ENCODE measurements around the gene TIAL1. TPM values are rescaled to one million over a fixed set of nuclear protein-coding genes. Genes with fewer than 3 reads are reported as not detected.
A peak's percentile ranks its signal among the peaks of the same experiment; 100 is the strongest.

Gene TIAL1
- total and polyA plus RNA-seq, 2 of the 13 experiments (the other 11 are each of a cell fraction or from before 2014, with no cell fraction given): 31.5 to 148 TPM

DNA sequence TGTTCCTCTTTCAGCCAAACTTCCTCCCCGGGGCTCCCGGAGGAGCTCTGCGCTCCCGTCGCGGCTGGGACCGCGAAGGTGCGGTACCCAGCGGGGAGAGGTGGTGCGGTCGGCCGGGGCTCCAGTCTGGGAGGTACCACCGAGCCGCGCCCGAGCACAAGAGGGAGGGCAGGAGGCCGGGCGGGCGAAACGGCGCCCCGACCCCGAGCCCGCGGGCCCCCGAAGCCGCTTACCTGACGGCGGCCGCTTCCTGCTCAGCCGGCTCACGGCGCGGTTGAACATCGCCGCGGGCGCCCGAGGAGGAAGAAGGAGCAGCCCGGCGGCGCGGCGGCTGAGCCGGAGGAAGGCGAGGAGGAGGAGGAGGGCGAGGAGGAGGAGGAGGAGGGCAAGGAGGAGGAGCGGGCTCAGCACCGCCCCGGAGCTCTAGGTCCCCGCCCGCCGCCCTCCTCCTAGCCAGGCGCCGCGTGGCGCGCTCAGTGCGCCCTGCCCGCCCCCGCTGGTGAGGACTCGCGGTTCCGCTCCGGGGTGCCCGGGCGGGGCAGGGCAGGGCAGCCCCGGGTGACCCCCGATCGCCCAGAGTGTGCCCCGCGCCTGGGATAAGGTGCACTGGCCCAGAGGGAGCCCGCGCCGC lies 54.3 kb downstream of the TIAL1 start, which contains the start of gene RGS10 (continued):
- TF ChIP-seq SUZ12 (IDR thresholded peaks at IDR 0.05; ENCODE audit: low read depth, low read length) (no peak), TOE1 (CRISPR knock-in tag; IDR thresholded peaks at IDR 0.05) (no peak), SIX4 (CRISPR knock-in tag; IDR thresholded peaks at IDR 0.05) (no peak), ZNF251 (CRISPR knock-in tag; IDR thresholded peaks at IDR 0.05) (no peak), ISX (CRISPR knock-in tag; conservative IDR thresholded peaks at IDR 0.05) (no peak), ZNF607 (CRISPR knock-in tag; IDR thresholded peaks at IDR 0.05; ENCODE audit: borderline replicate concordance) (no peak), ZNF639 (CRISPR knock-in tag; conservative IDR thresholded peaks at IDR 0.05) (no peak), SAP130 (CRISPR knock-in tag; IDR thresholded peaks at IDR 0.05; ENCODE audit: low read depth) (0 out of 2 replicates have a peak, but pooled peaks have one; percentile 13), RBFOX2 (IDR thresholded peaks at IDR 0.05; ENCODE audit: low read depth, low read length) (peak; percentile 43; the same call in 1 of the 2 replicates), ZNF3 (CRISPR knock-in tag; IDR thresholded peaks at IDR 0.05) (no peak), MAFG (CRISPR knock-in tag; IDR thresholded peaks at IDR 0.05) (no peak), ZNF263 (CRISPR knock-in tag; IDR thresholded peaks at IDR 0.05) (peak; percentile 90), RFXAP (CRISPR knock-in tag; IDR thresholded peaks at IDR 0.05; ENCODE audit: borderline replicate concordance) (no peak), GABPB1 (CRISPR knock-in tag; IDR thresholded peaks at IDR 0.05) (0 out of 2 replicates have a peak, but pooled peaks have one; percentile 39), ZMAT3 (CRISPR knock-in tag; conservative IDR thresholded peaks at IDR 0.05) (no peak), ARNTL (CRISPR knock-in tag; IDR thresholded peaks at IDR 0.05) (no peak), IKZF5 (CRISPR knock-in tag; IDR thresholded peaks at IDR 0.05) (no peak)
- TF ChIP-seq, protein P1, sequence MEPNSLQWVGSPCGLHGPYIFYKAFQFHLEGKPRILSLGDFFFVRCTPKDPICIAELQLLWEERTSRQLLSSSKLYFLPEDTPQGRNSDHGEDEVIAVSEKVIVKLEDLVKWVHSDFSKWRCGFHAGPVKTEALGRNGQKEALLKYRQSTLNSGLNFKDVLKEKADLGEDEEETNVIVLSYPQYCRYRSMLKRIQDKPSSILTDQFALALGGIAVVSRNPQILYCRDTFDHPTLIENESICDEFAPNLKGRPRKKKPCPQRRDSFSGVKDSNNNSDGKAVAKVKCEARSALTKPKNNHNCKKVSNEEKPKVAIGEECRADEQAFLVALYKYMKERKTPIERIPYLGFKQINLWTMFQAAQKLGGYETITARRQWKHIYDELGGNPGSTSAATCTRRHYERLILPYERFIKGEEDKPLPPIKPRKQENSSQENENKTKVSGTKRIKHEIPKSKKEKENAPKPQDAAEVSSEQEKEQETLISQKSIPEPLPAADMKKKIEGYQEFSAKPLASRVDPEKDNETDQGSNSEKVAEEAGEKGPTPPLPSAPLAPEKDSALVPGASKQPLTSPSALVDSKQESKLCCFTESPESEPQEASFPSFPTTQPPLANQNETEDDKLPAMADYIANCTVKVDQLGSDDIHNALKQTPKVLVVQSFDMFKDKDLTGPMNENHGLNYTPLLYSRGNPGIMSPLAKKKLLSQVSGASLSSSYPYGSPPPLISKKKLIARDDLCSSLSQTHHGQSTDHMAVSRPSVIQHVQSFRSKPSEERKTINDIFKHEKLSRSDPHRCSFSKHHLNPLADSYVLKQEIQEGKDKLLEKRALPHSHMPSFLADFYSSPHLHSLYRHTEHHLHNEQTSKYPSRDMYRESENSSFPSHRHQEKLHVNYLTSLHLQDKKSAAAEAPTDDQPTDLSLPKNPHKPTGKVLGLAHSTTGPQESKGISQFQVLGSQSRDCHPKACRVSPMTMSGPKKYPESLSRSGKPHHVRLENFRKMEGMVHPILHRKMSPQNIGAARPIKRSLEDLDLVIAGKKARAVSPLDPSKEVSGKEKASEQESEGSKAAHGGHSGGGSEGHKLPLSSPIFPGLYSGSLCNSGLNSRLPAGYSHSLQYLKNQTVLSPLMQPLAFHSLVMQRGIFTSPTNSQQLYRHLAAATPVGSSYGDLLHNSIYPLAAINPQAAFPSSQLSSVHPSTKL (CRISPR knock-in tag; IDR thresholded peaks at IDR 0.05): 0 out of 2 replicates have a peak, but pooled peaks have one; percentile 5
- TF ChIP-seq, protein P2, sequence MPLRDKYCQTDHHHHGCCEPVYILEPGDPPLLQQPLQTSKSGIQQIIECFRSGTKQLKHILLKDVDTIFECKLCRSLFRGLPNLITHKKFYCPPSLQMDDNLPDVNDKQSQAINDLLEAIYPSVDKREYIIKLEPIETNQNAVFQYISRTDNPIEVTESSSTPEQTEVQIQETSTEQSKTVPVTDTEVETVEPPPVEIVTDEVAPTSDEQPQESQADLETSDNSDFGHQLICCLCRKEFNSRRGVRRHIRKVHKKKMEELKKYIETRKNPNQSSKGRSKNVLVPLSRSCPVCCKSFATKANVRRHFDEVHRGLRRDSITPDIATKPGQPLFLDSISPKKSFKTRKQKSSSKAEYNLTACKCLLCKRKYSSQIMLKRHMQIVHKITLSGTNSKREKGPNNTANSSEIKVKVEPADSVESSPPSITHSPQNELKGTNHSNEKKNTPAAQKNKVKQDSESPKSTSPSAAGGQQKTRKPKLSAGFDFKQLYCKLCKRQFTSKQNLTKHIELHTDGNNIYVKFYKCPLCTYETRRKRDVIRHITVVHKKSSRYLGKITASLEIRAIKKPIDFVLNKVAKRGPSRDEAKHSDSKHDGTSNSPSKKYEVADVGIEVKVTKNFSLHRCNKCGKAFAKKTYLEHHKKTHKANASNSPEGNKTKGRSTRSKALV (CRISPR knock-in tag; IDR thresholded peaks at IDR 0.05): no peak; the same call in 1 of the 2 replicates
- TF ChIP-seq, protein P3, sequence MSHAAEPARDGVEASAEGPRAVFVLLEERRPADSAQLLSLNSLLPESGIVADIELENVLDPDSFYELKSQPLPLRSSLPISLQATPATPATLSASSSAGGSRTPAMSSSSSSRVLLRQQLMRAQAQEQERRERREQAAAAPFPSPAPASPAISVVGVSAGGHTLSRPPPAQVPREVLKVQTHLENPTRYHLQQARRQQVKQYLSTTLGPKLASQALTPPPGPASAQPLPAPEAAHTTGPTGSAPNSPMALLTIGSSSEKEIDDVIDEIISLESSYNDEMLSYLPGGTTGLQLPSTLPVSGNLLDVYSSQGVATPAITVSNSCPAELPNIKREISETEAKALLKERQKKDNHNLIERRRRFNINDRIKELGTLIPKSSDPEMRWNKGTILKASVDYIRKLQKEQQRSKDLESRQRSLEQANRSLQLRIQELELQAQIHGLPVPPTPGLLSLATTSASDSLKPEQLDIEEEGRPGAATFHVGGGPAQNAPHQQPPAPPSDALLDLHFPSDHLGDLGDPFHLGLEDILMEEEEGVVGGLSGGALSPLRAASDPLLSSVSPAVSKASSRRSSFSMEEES (CRISPR knock-in tag; IDR thresholded peaks at IDR 0.05): 0 out of 2 replicates have a peak, but pooled peaks have one; percentile 1

All from HepG2 (cell line).